ENCODE data around the gene RRP1. TPM values are rescaled to one million over a fixed set of nuclear protein-coding genes. Genes with fewer than 3 reads are reported as not detected.

The RRP1 gene
- total and polyA plus RNA-seq, 10 of the 15 experiments (the other 5 are each of a cell fraction or from before 2014, with no cell fraction given), result 0.34 to 70.8 (median 35.1) TPM

GRCh38 chr21:43829161-43829560 is 39.8 kb downstream of the RRP1 start (continued):
- TF ChIP-seq E2F4 (IDR thresholded peaks at IDR 0.05; ENCODE audit: low read depth, low read length) (no peak), E2F8 (IDR thresholded peaks at IDR 0.05; ENCODE audit: low read depth, partially characterized antibody) (no peak), IKZF2 (IDR thresholded peaks at IDR 0.05) (no peak), ASH2L (IDR thresholded peaks at IDR 0.05; ENCODE audit: borderline replicate concordance, low read depth) (no peak), HSF1 (IDR thresholded peaks at IDR 0.05; ENCODE audit: low read depth, low read length) (no peak), CEBPB (IDR thresholded peaks at IDR 0.05; ENCODE audit: borderline replicate concordance in 1 of 2, low read depth in 2 of 2, low read length in 2 of 2) (no peak)

Data from GM12878 (cell line).